Colonic mucosa (tissue), 4 donors: ENCODE data around the gene OR1Q1. TPM values are rescaled to one million over a fixed set of nuclear protein-coding genes. Genes with fewer than 3 reads are reported as not detected.

Source experiments
- DNase-seq: peaks from one replicate; pipeline ENCODE4 v3.0.0-alpha.2; 2020
- H3K27ac ChIP-seq: fragments of 200-600 bp; one replicate; pipeline ENCODE4 v1.8.0; 2021
- H3K27me3 ChIP-seq: fragments of 200-600 bp; one replicate; pipeline ENCODE4 v1.8.0; 2021
- H3K36me3 ChIP-seq: fragments of 200-600 bp; one replicate; pipeline ENCODE4 v1.8.0; 2021
- H3K4me1 ChIP-seq: fragments of 200-600 bp; one replicate; pipeline ENCODE4 v1.8.0; 2021; ENCODE audit warnings: mild to moderate bottlenecking
- H3K4me3 ChIP-seq: fragments of 200-600 bp; one replicate; pipeline ENCODE4 v1.8.0; 2021
- H3K9ac ChIP-seq, 2 donors: one replicate each; pipeline ENCODE4 v1.7.0; 2013; ENCODE audit warnings: control low read depth in 2 of 2, low read depth in 2 of 2, low read length in 2 of 2
- H3K9me3 ChIP-seq: fragments of 200-600 bp; one replicate; pipeline ENCODE4 v1.8.0; 2021
- intact Hi-C: fragments of 100-400 bp; cut with DNase I; formaldehyde crosslinking; loops from one replicate; pipeline ENCODE4 v1.14.1; 2022
- total RNA-seq, 2 donors: library from RNA; stranded (reverse); fragmentation: NEBNext Ultra II Directional in 1 of 2; extraction: Animal tissue kit (Norgen Biotek cat#: 25700) in 1 of 2; gene quantifications; one replicate each; pipeline ENCODE4 v1.2.1, GENCODE V29; 2021
- TF ChIP-seq, protein P1 (sequence below): fragments of 200-600 bp; IDR thresholded peaks from one replicate; pipeline ENCODE4 v1.8.0; 2022; ENCODE audit warnings: antibody characterized with exemption, mild to moderate bottlenecking
- donor health status: healthy.
- donor health status: DM: no; HTN: no; CAD: no.
- donor health status: DM: no; HTN: no; CAD: no.

The OR1Q1 gene
- total RNA-seq, 2 donors from 2014 or later: not detected

DNA sequence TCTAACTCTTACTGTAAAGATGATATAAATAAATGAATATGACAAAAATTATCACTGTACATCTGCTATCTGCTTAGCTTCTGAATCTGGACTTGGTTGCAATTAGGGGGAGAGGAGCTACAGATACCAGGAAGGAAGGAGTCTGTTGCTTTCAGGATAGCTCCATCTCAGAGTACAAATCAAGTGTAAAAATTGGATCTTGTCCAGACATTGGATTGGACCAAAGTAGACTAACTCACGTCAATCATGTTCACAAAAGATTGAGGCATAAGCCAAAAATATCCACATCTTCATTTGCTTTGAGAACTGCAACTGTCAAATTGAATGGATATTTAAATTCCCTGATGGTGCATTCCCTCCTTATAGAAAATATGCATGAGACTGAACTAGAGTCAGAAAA lies 8.8 kb upstream of the OR1Q1 start:
- Histone ChIP-seq H3K27me3 (no peaks in the 10 kb centered on the region), H3K9me3 (no peaks in the 10 kb centered on the region), H3K9ac (no peak overlapping the region), H3K4me3 (no peak overlapping the region), H3K27ac (no peak overlapping the region), H3K36me3 (no peaks in the 10 kb centered on the region), H3K4me1 (no peaks in the 10 kb centered on the region)
- no peak for DNase-seq
- intact Hi-C loops: no loop called here
- TF ChIP-seq, protein P1, sequence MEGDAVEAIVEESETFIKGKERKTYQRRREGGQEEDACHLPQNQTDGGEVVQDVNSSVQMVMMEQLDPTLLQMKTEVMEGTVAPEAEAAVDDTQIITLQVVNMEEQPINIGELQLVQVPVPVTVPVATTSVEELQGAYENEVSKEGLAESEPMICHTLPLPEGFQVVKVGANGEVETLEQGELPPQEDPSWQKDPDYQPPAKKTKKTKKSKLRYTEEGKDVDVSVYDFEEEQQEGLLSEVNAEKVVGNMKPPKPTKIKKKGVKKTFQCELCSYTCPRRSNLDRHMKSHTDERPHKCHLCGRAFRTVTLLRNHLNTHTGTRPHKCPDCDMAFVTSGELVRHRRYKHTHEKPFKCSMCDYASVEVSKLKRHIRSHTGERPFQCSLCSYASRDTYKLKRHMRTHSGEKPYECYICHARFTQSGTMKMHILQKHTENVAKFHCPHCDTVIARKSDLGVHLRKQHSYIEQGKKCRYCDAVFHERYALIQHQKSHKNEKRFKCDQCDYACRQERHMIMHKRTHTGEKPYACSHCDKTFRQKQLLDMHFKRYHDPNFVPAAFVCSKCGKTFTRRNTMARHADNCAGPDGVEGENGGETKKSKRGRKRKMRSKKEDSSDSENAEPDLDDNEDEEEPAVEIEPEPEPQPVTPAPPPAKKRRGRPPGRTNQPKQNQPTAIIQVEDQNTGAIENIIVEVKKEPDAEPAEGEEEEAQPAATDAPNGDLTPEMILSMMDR: no peak

DNA sequence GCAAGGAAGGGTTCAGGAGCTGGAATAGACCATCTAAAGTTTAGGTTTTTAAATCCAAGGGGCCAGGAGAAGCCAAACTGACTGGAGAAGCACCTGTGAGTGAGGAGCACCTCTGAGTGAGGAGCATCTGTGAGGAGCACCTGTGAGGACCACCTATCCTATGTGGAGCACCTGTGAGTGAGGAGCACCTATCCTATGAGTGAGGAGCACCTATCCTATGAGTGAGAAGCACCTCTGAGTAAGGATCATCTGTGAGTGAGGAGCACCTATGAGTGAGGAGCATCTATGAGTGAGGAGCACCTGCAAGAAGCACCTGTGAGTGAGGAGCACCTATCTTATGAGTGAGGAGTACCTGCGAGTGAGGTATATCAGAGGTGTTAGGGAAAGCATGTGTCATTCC lies 8.0 kb upstream of the OR1Q1 start:
- Histone ChIP-seq H3K36me3 (no peaks in the 10 kb centered on the region), H3K4me3 (no peak overlapping the region), H3K27me3 (no peaks in the 10 kb centered on the region), H3K4me1 (no peaks in the 10 kb centered on the region), H3K9me3 (no peaks in the 10 kb centered on the region), H3K27ac (no peak overlapping the region), H3K9ac (no peak overlapping the region)
- TF ChIP-seq, protein P1: no peak
- no peak for DNase-seq
- intact Hi-C loops: no loop called here

DNA sequence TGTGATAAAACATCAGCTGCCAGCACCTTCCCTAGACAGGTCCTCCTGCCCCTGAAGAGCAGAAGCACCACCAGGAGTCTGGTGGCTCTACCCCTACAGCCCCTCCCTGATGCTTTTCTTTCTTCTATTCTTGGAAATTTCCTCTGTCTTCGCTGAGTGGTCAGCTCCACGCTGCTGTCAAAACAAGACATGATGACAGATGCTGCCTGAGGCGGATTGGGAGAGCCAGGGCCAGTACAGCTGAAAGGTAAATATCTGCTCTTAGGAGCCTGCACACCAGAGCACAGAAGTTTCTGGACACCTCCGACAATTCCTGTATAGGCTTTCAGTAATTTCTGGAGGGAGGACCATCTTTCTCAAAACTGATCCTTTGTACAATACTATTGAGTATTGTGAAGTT lies 4.7 kb upstream of the OR1Q1 start:
- Histone ChIP-seq H3K36me3 (no peaks in the 10 kb centered on the region), H3K27me3 (no peaks in the 10 kb centered on the region), H3K27ac (no peak overlapping the region), H3K4me1 (no peaks in the 10 kb centered on the region), H3K9ac (no peak overlapping the region), H3K9me3 (no peaks in the 10 kb centered on the region), H3K4me3 (no peak overlapping the region)
- TF ChIP-seq, protein P1: no peak
- no peak for DNase-seq
- intact Hi-C loops: no loop called here

DNA sequence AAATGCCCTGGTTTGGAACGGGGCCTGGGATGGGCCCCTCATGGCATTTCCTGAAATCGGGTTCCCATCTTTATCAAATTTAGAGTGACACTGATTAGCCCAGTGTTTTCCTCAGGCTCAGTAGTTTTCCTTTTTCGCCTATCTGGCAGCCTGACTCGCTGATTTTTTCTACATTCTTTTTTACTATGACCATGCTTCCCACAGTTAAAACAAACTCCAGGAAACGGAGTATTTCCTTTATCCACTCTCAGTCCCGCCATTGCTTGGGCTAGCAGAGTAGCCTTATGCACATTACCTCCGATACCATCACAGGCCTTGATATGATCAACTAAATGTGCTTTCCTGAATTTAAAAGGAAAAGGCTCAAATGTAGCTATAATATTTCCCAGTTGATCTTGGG lies 5.5 kb downstream of the OR1Q1 start:
- no peak overlapping the region for H3K4me3 ChIP-seq
- H3K36me3 ChIP-seq: no peaks in the 10 kb centered on the region
- H3K9ac ChIP-seq: no peak overlapping the region
- no peaks in the 10 kb centered on the region for H3K27me3 ChIP-seq
- DNase-seq: no peak
- H3K4me1 ChIP-seq: no peaks in the 10 kb centered on the region
- no peaks in the 10 kb centered on the region for H3K9me3 ChIP-seq
- H3K27ac ChIP-seq: no peak overlapping the region
- intact Hi-C loops: no loop called here
- TF ChIP-seq, protein P1: no peak

DNA sequence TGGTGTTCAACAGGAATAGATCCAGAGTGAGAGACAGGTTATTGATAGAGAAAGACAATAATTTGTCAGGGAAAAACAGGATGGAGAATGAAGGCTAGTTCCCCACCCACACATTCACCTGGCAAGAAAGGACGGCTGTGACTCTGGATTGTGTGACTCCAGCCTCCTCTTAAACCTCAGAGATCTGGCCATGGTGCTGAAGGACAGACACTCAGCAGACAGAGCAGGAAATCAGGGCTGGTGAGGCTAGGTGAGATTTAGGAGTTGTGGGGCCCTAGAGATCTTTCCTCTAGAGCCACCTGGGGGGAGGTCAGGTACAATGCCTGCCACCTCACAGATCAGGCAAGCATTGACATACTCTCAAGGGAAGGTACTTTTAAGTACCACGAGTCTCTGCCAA lies 27.7 kb downstream of the OR1Q1 start:
- Histone ChIP-seq H3K27ac (no peak overlapping the region), H3K4me3 (no peak overlapping the region), H3K4me1 (no peaks in the 10 kb centered on the region), H3K9ac (no peak overlapping the region), H3K27me3 (no peaks in the 10 kb centered on the region), H3K36me3 (no peaks in the 10 kb centered on the region), H3K9me3 (no peaks in the 10 kb centered on the region)
- intact Hi-C loops: no loop called here
- no peak for DNase-seq
- TF ChIP-seq, protein P1: no peak

DNA sequence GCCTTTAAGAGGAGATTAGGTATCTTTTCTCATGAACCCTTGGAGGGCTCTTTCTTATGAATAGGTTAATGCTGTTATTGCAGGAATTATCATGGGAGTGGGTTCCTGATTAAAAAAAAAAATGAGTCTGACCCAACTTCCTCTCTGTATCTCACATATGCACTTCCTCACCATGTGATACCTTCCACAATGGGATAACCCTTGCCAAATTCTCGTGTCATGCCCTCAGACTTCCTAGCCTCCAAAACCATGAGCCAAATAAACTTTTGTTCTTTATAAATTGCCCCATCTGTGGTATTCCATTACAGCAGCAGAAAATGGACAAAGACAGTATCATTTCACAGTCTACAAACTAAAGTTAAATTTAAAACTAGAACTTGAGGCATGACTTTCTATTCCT lies 41.8 kb downstream of the OR1Q1 start:
- TF ChIP-seq, protein P1: no peak
- Histone ChIP-seq H3K4me3 (no peak overlapping the region), H3K27me3 (no peaks in the 10 kb centered on the region), H3K9me3 (no peaks in the 10 kb centered on the region), H3K4me1 (no peaks in the 10 kb centered on the region), H3K36me3 (no peaks in the 10 kb centered on the region), H3K9ac (no peak overlapping the region), H3K27ac (no peak overlapping the region)
- intact Hi-C loops: no loop called here
- DNase-seq: no peak
